NB4 (cell line): ENCODE measurements around the gene XDH.

Experiments used
- DNase-seq: peaks from one replicate; pipeline ENCODE4 v3.0.0; 2010; ENCODE audit warnings: low read depth
- H3K4me3 ChIP-seq: one replicate; pipeline ENCODE4 v1.5.1; 2011; ENCODE audit warnings: mild to moderate bottlenecking, low read depth, low read length, moderate library complexity
- CTCF ChIP-seq: IDR thresholded peaks from one replicate; pipeline ENCODE4 v1.5.1; 2012; ENCODE audit warnings: low read depth, low read length
- MAX ChIP-seq: IDR thresholded peaks from 2 replicates; pipeline ENCODE4 v1.6.1; 2011; ENCODE audit warnings: low read depth, low read length
- MYC ChIP-seq: IDR thresholded peaks from 2 replicates; pipeline ENCODE4 v1.6.1; 2011; ENCODE audit warnings: low read depth, low read length
- POLR2A ChIP-seq: IDR thresholded peaks from 2 replicates; pipeline ENCODE4 v1.6.1; 2011; ENCODE audit warnings: mild to moderate bottlenecking; ENCODE audit not compliant: insufficient read length; ENCODE audit errors: extremely low read depth

The XDH gene

DNA sequence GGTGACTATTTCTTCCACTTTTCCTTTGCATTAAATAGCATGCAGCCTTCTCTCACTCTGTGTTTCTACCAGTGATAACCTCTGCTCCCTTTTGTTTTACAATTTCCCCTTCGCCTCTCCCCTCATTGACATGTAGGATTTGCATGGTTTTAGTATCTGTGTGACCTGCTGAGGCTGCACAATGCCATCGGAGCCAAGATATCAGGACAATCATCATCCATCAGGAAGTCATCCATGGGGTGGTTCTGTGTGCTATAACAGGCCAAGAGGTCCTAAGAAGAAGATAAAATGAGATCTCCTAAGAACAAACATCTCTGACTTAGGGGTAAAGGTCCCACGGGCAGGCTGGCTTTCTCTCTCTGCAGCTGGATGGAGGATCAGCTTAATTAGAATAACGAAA lies 115.0 kb downstream of the XDH start:
- no peak overlapping the region for H3K4me3 ChIP-seq
- DNase-seq, result no peak
- TF ChIP-seq MAX (no peak), POLR2A (no peak)

- peak; percentile 58 for DNase-seq
- no peak overlapping the region for H3K4me3 ChIP-seq
- TF ChIP-seq POLR2A (no peak), CTCF (no peak), MYC (no peak), MAX (no peak)
These were observed 116.8 kb downstream of the XDH start for GRCh38 chr2:31297751-31298150.

DNA sequence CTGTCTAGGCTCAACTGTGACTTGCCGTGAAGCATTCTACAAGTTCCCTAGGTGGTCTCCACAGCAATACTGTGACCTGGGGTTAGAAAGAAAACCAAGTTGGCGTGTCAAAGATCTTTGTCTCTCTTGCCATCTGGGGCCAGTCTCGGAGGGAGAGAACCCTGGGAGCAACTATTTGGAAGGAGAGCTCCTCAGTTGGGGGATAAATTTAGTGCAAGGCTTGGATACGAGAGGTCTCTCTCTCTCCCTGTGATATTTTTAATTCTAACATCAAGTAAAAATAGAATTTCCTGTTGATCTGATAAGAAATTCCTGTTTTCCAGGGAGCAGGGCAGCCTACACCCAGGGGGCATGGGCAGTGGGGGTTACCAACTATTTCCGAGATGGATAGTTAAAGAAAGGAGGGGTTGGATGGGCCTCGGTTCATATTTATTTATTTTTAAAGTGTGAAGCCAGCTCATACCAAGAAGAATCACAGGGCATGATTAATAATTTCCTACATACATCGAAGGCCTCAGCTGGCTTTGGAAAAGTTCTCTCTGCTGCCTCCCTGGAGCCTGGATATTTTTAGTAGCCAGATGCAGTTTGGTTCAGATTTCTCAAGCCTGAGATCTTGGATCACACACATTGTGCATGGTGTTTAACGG lies 117.8 kb downstream of the XDH start:
- TF ChIP-seq POLR2A (no peak), MAX (no peak), CTCF (no peak), MYC (no peak)
- no peak overlapping the region for H3K4me3 ChIP-seq
- DNase-seq, result no peak

GRCh38 chr2:31294196-31294595 lies 120.3 kb downstream of the XDH start:
- no peak overlapping the region for H3K4me3 ChIP-seq
- TF ChIP-seq MYC, result no peak
- TF ChIP-seq MAX, result no peak
- no peak for TF ChIP-seq CTCF
- TF ChIP-seq POLR2A, result no peak
- no peak for DNase-seq

GRCh38 chr2:31287654-31288053 lies 126.9 kb downstream of the XDH start:
- DNase-seq, result no peak
- H3K4me3 ChIP-seq, result no peak overlapping the region
- TF ChIP-seq CTCF (no peak), MAX (no peak), POLR2A (no peak), MYC (no peak)

- no peak overlapping the region for H3K4me3 ChIP-seq
- no peak for TF ChIP-seq MAX
- TF ChIP-seq MYC, result no peak
- TF ChIP-seq CTCF, result no peak
- no peak for TF ChIP-seq POLR2A
- no peak for DNase-seq
These were observed 127.5 kb downstream of the XDH start for GRCh38 chr2:31286961-31287550.
